ENCODE results near the gene PDE5A.

Gene PDE5A

GRCh38 chr4:119623025-119623424, 5.6 kb downstream of the PDE5A start:
- Histone ChIP-seq H3K36me3 (ENCODE audit: control insufficient read depth, insufficient read depth, low read length, severe bottlenecking) (no peaks in the 10 kb centered on the region), H3K9me3 (ENCODE audit: control insufficient read depth, low read length) (no peaks in the 10 kb centered on the region), H3K4me1 (ENCODE audit: control insufficient read depth, insufficient read depth, low read length) (peaks cover 3% of the 10 kb centered on the region), H3K9ac (ENCODE audit: low read length) (no peak overlapping the region), H3K4me3 (ENCODE audit: low read length) (no peak overlapping the region), H3K27me3 (replicated peaks; ENCODE audit: control insufficient read depth, insufficient read depth, low read length) (no peaks in the 10 kb centered on the region)
- DNase-seq (ENCODE audit: low read depth), result peak; percentile 65

GRCh38 chr4:119615068-119615719, 13.4 kb downstream of the PDE5A start:
- Histone ChIP-seq H3K4me3 (ENCODE audit: low read length) (no peak overlapping the region), H3K4me1 (ENCODE audit: control insufficient read depth, insufficient read depth, low read length) (peaks cover 10% of the 10 kb centered on the region), H3K9ac (ENCODE audit: low read length) (no peak overlapping the region), H3K9me3 (ENCODE audit: control insufficient read depth, low read length) (no peaks in the 10 kb centered on the region), H3K36me3 (ENCODE audit: control insufficient read depth, insufficient read depth, low read length, severe bottlenecking) (no peaks in the 10 kb centered on the region), H3K27me3 (replicated peaks; ENCODE audit: control insufficient read depth, insufficient read depth, low read length) (no peaks in the 10 kb centered on the region)
- no peak for DNase-seq (ENCODE audit: low read depth)

DNA sequence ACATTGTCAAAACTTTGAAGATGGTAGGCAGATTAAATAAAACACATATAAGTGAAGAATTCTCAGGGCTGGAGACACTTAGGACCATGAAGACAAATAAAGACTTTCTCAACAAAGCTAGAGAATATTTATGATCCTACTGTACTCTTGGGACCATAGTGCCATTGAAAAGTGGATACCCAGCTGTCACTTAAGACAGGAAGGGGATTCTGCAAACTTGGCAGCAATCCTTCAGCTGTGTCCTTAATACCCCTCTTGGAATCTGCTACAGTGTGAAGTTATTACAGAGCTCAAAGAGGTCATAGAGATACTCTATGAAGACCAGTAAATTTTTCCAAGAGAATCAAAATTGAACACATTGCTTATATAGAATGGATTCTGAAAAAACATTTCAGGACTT, 24.3 kb downstream of the PDE5A start:
- H3K27me3 ChIP-seq (replicated peaks; ENCODE audit: control insufficient read depth, insufficient read depth, low read length), result no peaks in the 10 kb centered on the region
- no peak for DNase-seq (ENCODE audit: low read depth)
- H3K9me3 ChIP-seq (ENCODE audit: control insufficient read depth, low read length), result peaks cover 4% of the 10 kb centered on the region
- H3K4me3 ChIP-seq (ENCODE audit: low read length), result no peak overlapping the region
- H3K4me1 ChIP-seq (ENCODE audit: control insufficient read depth, insufficient read depth, low read length), result no peaks in the 10 kb centered on the region
- no peak overlapping the region for H3K9ac ChIP-seq (ENCODE audit: low read length)
- H3K36me3 ChIP-seq (ENCODE audit: control insufficient read depth, insufficient read depth, low read length, severe bottlenecking), result peaks cover 4% of the 10 kb centered on the region

GRCh38 chr4:119602366-119602765, 26.2 kb downstream of the PDE5A start:
- H3K9ac ChIP-seq (ENCODE audit: low read length), result no peak overlapping the region
- H3K4me1 ChIP-seq (ENCODE audit: control insufficient read depth, insufficient read depth, low read length), result no peaks in the 10 kb centered on the region
- no peak for DNase-seq (ENCODE audit: low read depth)
- no peaks in the 10 kb centered on the region for H3K27me3 ChIP-seq (replicated peaks; ENCODE audit: control insufficient read depth, insufficient read depth, low read length)
- peaks cover 12% of the 10 kb centered on the region for H3K9me3 ChIP-seq (ENCODE audit: control insufficient read depth, low read length)
- H3K36me3 ChIP-seq (ENCODE audit: control insufficient read depth, insufficient read depth, low read length, severe bottlenecking), result peaks cover 4% of the 10 kb centered on the region
- H3K4me3 ChIP-seq (ENCODE audit: low read length), result no peak overlapping the region

DNA sequence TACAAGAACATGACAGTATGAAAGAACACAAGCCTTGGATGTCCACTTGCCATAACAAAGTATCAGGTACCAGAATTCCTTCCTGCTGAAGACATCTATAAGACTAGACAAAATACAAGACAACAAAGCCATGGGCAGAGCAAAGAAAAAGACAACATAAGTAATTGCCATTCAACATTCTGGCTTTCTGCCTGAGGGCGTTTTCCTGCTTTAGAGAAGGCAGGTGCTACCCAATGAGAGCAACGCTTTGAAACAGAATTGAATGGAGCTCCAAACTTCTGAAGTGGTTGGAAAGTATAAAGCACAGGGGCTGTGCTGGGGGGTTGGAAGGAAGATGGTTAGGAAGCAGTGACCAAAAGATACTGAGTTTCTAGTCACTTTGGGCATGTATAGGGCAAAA, 30.1 kb downstream of the PDE5A start:
- Histone ChIP-seq H3K9ac (ENCODE audit: low read length) (no peak overlapping the region), H3K4me1 (ENCODE audit: control insufficient read depth, insufficient read depth, low read length) (no peaks in the 10 kb centered on the region), H3K27me3 (replicated peaks; ENCODE audit: control insufficient read depth, insufficient read depth, low read length) (no peaks in the 10 kb centered on the region), H3K9me3 (ENCODE audit: control insufficient read depth, low read length) (peaks cover 12% of the 10 kb centered on the region), H3K4me3 (ENCODE audit: low read length) (no peak overlapping the region), H3K36me3 (ENCODE audit: control insufficient read depth, insufficient read depth, low read length, severe bottlenecking) (no peaks in the 10 kb centered on the region)
- no peak for DNase-seq (ENCODE audit: low read depth)

GRCh38 chr4:119597377-119597776, 31.2 kb downstream of the PDE5A start:
- peak; percentile 11 for DNase-seq (ENCODE audit: low read depth)
- H3K36me3 ChIP-seq (ENCODE audit: control insufficient read depth, insufficient read depth, low read length, severe bottlenecking), result no peaks in the 10 kb centered on the region
- no peak overlapping the region for H3K4me3 ChIP-seq (ENCODE audit: low read length)
- no peaks in the 10 kb centered on the region for H3K4me1 ChIP-seq (ENCODE audit: control insufficient read depth, insufficient read depth, low read length)
- H3K9me3 ChIP-seq (ENCODE audit: control insufficient read depth, low read length), result peaks cover 12% of the 10 kb centered on the region
- H3K27me3 ChIP-seq (replicated peaks; ENCODE audit: control insufficient read depth, insufficient read depth, low read length), result no peaks in the 10 kb centered on the region
- H3K9ac ChIP-seq (ENCODE audit: low read length), result no peak overlapping the region

GRCh38 chr4:119593698-119594097, 34.9 kb downstream of the PDE5A start:
- Histone ChIP-seq H3K36me3 (ENCODE audit: control insufficient read depth, insufficient read depth, low read length, severe bottlenecking) (no peaks in the 10 kb centered on the region), H3K27me3 (replicated peaks; ENCODE audit: control insufficient read depth, insufficient read depth, low read length) (no peaks in the 10 kb centered on the region), H3K9me3 (ENCODE audit: control insufficient read depth, low read length) (peaks cover 2% of the 10 kb centered on the region), H3K4me1 (ENCODE audit: control insufficient read depth, insufficient read depth, low read length) (peaks cover 8% of the 10 kb centered on the region), H3K9ac (ENCODE audit: low read length) (no peak overlapping the region), H3K4me3 (ENCODE audit: low read length) (no peak overlapping the region)
- DNase-seq (ENCODE audit: low read depth), result no peak

- Histone ChIP-seq H3K9ac (ENCODE audit: low read length) (no peak overlapping the region), H3K27me3 (replicated peaks; ENCODE audit: control insufficient read depth, insufficient read depth, low read length) (no peaks in the 10 kb centered on the region), H3K36me3 (ENCODE audit: control insufficient read depth, insufficient read depth, low read length, severe bottlenecking) (no peaks in the 10 kb centered on the region), H3K4me1 (ENCODE audit: control insufficient read depth, insufficient read depth, low read length) (peaks cover 8% of the 10 kb centered on the region), H3K9me3 (ENCODE audit: control insufficient read depth, low read length) (no peaks in the 10 kb centered on the region), H3K4me3 (ENCODE audit: low read length) (no peak overlapping the region)
- no peak for DNase-seq (ENCODE audit: low read depth)
Measured at GRCh38 chr4:119592830-119593229, 35.8 kb downstream of the PDE5A start.

GRCh38 chr4:119589165-119589564, 39.4 kb downstream of the PDE5A start:
- no peak for DNase-seq (ENCODE audit: low read depth)
- Histone ChIP-seq H3K4me1 (ENCODE audit: control insufficient read depth, insufficient read depth, low read length) (peaks cover 8% of the 10 kb centered on the region), H3K9ac (ENCODE audit: low read length) (no peak overlapping the region), H3K9me3 (ENCODE audit: control insufficient read depth, low read length) (no peaks in the 10 kb centered on the region), H3K27me3 (replicated peaks; ENCODE audit: control insufficient read depth, insufficient read depth, low read length) (no peaks in the 10 kb centered on the region), H3K36me3 (ENCODE audit: control insufficient read depth, insufficient read depth, low read length, severe bottlenecking) (no peaks in the 10 kb centered on the region), H3K4me3 (ENCODE audit: low read length) (no peak overlapping the region)

DNA sequence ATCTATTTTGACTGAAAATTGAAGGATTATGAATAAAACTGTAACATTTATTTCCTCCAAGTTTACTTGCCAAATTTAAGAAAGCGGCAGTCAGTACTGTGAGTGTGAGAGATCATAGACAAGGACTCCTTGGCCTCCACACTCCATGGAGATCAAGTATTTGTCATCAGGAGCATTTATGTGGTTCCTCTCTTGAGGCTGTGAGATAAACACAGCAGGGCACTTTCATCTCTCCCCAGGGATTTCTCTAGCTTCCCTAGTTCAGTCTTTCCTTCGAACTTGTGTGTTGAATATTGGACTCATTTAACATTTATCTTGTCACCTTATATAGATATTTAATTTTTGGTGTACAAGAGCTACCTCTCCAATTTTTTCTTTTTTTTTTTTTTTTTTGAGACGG, 40.8 kb downstream of the PDE5A start:
- DNase-seq (ENCODE audit: low read depth), result no peak
- no peaks in the 10 kb centered on the region for H3K9me3 ChIP-seq (ENCODE audit: control insufficient read depth, low read length)

GRCh38 chr4:119585771-119586170, 42.8 kb downstream of the PDE5A start:
- H3K9ac ChIP-seq (ENCODE audit: low read length), result no peak overlapping the region
- H3K4me3 ChIP-seq (ENCODE audit: low read length), result no peak overlapping the region
- no peak for DNase-seq (ENCODE audit: low read depth)

More for the DNA sequence above, 40.8 kb downstream of the PDE5A start:
- no peaks in the 10 kb centered on the region for H3K36me3 ChIP-seq (ENCODE audit: control insufficient read depth, insufficient read depth, low read length, severe bottlenecking)
- no peaks in the 10 kb centered on the region for H3K27me3 ChIP-seq (replicated peaks; ENCODE audit: control insufficient read depth, insufficient read depth, low read length)
- peaks cover 8% of the 10 kb centered on the region for H3K4me1 ChIP-seq (ENCODE audit: control insufficient read depth, insufficient read depth, low read length)
- H3K4me3 ChIP-seq (ENCODE audit: low read length), result no peak overlapping the region
- no peak overlapping the region for H3K9ac ChIP-seq (ENCODE audit: low read length)

More at GRCh38 chr4:119585771-119586170, 42.8 kb downstream of the PDE5A start:
- Histone ChIP-seq H3K27me3 (replicated peaks; ENCODE audit: control insufficient read depth, insufficient read depth, low read length) (no peaks in the 10 kb centered on the region), H3K4me1 (ENCODE audit: control insufficient read depth, insufficient read depth, low read length) (peaks cover 8% of the 10 kb centered on the region), H3K9me3 (ENCODE audit: control insufficient read depth, low read length) (no peaks in the 10 kb centered on the region), H3K36me3 (ENCODE audit: control insufficient read depth, insufficient read depth, low read length, severe bottlenecking) (no peaks in the 10 kb centered on the region)
